Body of pancreas (tissue), 4 donors: Measurements from ENCODE around the gene KLKB1. TPM values are rescaled to one million over a fixed set of nuclear protein-coding genes. Genes with fewer than 3 reads are reported as not detected.
A peak's percentile ranks its signal among the peaks of the same experiment; 100 is the strongest.

Experiments
- ATAC-seq: fragments of 150-250 bp; one replicate; pipeline ENCODE4 v1.9.1; 2016
- DNase-seq, 4 donors: peaks; one replicate each; pipeline ENCODE4 v3.0.0-alpha.2; 2019
- H3K27ac ChIP-seq, 4 donors: fragments of 200-600 bp; sonication (generic); 1 replicate in 3 of 4; 2 replicates in 1 of 4; pipeline versions ENCODE4 v1.5.1 to v1.6.1; 2016 to 2019; ENCODE audit warnings: mild to moderate bottlenecking in 1 of 4, mixed read lengths in 1 of 4, moderate library complexity in 1 of 4
- H3K27me3 ChIP-seq, 2 donors: fragments of 200-600 bp; sonication (generic); one replicate each; pipeline ENCODE4 v1.6.0; 2016; ENCODE audit warnings: mild to moderate bottlenecking in 1 of 2
- H3K36me3 ChIP-seq, 2 donors: fragments of 200-600 bp; sonication (generic); replicated peaks in 1 of 2; 2 replicates each; pipeline ENCODE4 v1.5.1; 2016; ENCODE audit warnings: low read depth in 2 of 2; ENCODE audit not compliant: insufficient read depth in 1 of 2
- H3K4me1 ChIP-seq: fragments of 200-600 bp; sonication (generic); one replicate; pipeline ENCODE4 v1.6.0; 2016
- H3K4me3 ChIP-seq, 2 donors: fragments of 200-600 bp; sonication (generic); 1 replicate in 1 of 2; 2 replicates in 1 of 2; pipeline ENCODE4 v1.5.1; 2016 to 2019
- H3K9me3 ChIP-seq, 3 donors: fragments of 200-600 bp; sonication (generic); 1 replicate in 2 of 3; 2 replicates in 1 of 3; pipeline ENCODE4 v1.5.1; 2016
- POLR2A ChIP-seq, 3 donors: fragments of 450-650 bp; IDR thresholded peaks; one replicate each; pipeline ENCODE4 v1.6.1; 2016; ENCODE audit warnings: antibody characterized with exemption in 3 of 3, mild to moderate bottlenecking in 2 of 3
- WGBS, 2 donors: methylation state at CpG; one replicate each; pipeline ENCODE4 v1.1.5; 2017; 5-methylcytosine and 5-hydroxymethylcytosine counted together
- intact Hi-C: fragments of 100-400 bp; cut with DNase I; formaldehyde crosslinking; loops from one replicate; pipeline ENCODE4 v1.15.1; 2023
- total RNA-seq, 2 donors: library from RNA; depleted of rRNA; stranded (reverse); fragments of >200 nt; gene quantifications; one replicate each; pipeline ENCODE4 v1.1.0, GENCODE V29; 2016
- TF ChIP-seq, protein P1 (sequence below), 7 experiments: fragments of 450-650 bp in 4 of 7; fragments of 200-600 bp in 3 of 7; sonication (generic) in 3 of 7; IDR thresholded peaks; one replicate each; pipeline ENCODE4 v1.5.1; 2016 to 2019; ENCODE audit warnings: antibody characterized with exemption in 7 of 7

KLKB1 gene
- total RNA-seq, 2 donors from 2014 or later, result 2.6 to 3.1 TPM

DNA sequence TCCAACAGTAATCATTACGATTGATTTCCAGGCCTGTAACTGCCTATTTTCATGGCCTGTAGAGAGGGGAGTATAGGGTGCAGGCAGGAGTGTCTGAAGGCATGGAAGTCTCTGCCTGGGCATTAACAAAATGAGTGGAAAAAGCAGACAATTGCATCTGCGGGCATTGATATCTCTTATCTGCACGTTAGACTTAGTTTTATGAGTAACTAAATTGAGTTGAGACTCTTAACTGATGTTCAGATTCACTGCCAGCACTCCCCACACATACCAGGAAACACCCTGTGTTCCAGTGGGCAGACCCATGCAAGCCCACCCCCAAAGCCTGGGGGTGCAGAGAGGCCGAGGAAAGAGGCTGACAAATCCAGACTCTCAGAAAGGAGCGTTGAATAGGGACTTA, 72.0 kb downstream of the KLKB1 start:
- peak overlapping the region in 1 of 4 donors; percentile 52 for H3K27ac ChIP-seq
- no peak overlapping the region for H3K4me3 ChIP-seq
- TF ChIP-seq, protein P1, sequence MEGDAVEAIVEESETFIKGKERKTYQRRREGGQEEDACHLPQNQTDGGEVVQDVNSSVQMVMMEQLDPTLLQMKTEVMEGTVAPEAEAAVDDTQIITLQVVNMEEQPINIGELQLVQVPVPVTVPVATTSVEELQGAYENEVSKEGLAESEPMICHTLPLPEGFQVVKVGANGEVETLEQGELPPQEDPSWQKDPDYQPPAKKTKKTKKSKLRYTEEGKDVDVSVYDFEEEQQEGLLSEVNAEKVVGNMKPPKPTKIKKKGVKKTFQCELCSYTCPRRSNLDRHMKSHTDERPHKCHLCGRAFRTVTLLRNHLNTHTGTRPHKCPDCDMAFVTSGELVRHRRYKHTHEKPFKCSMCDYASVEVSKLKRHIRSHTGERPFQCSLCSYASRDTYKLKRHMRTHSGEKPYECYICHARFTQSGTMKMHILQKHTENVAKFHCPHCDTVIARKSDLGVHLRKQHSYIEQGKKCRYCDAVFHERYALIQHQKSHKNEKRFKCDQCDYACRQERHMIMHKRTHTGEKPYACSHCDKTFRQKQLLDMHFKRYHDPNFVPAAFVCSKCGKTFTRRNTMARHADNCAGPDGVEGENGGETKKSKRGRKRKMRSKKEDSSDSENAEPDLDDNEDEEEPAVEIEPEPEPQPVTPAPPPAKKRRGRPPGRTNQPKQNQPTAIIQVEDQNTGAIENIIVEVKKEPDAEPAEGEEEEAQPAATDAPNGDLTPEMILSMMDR (IDR thresholded peaks at IDR 0.05), result no peak
- TF ChIP-seq POLR2A (IDR thresholded peaks at IDR 0.05), result no peak
- ATAC-seq (no peak), DNase-seq (no peak)
- H3K36me3 ChIP-seq, result no peaks in the 10 kb centered on the region
- H3K9me3 ChIP-seq, result no peaks in the 10 kb centered on the region
- intact Hi-C loops, result loop anchor here (5.0 kb wide), 1 partner anchor 288 kb away; no protein-coding TSS in a partner anchor
- WGBS, 2 donors, result 37 to 41% methylated on average over 5 of the region's 5 CpGs
- no peaks in the 10 kb centered on the region for H3K27me3 ChIP-seq
- H3K4me1 ChIP-seq, result no peaks in the 10 kb centered on the region

DNA sequence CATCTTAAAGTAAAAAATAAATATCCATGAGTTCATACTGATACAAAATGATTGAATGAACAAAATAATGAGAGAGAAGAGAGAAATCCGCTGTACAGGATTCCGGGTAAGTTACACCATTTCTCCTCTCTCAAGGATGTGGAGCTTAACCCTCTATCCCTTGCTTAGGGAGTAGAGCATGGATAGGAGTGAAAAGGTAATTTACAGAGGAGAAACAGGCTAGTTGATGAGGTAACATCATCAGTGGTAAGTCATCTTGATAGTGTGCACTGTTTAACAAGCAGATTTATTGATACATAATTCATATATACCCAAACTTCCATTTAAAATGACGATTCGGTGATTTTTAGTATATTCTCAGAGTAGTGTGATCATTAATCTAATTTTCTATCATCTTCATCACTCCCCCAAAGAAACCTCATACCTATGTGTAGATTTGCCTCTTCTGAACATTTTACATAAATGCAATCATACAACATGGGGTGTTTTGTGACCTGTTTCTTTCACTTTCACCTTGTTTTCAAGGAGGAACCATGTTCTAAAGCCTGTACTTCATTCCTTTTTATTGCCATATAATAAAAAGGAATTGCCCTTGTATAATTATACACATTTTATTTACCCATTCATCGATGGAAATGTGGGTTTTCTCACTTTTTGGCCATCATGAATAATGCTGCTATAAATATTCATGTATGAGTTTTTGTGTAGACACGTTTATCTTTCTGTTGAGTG, 73.5 kb downstream of the KLKB1 start:
- no peak for DNase-seq
- ATAC-seq, result no peak

DNA sequence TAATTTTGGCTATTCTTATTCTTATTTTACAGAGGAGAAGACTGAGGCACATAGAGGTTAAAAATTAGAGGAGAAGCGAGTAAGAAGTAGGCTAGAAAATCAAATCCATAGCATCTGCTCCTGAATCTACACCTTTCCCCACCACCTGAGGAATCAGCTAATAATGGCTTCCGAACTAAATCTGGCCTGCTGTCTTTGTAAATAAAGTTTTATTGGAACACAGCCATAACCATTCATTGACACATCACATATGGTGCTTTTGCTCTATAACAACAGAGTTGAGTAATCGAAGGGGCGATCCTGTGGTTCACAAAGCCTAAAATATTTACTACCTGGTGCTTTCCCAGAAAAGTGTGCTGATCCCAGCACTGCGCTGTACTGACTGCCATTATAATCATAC, 76.9 kb downstream of the KLKB1 start:
- no peak overlapping the region for H3K4me3 ChIP-seq
- no peaks in the 10 kb centered on the region for H3K4me1 ChIP-seq
- H3K36me3 ChIP-seq, result no peaks in the 10 kb centered on the region
- DNase-seq (no peak), ATAC-seq (no peak)
- no peak overlapping the region for H3K27ac ChIP-seq
- H3K27me3 ChIP-seq, result no peaks in the 10 kb centered on the region
- no peak for TF ChIP-seq POLR2A (IDR thresholded peaks at IDR 0.05)
- TF ChIP-seq, protein P1 (IDR thresholded peaks at IDR 0.05), result no peak
- 92% methylated on average over 5 of the region's 5 CpGs for WGBS, 2 donors
- intact Hi-C loops, result no loop called here
- H3K9me3 ChIP-seq, result no peaks in the 10 kb centered on the region

More for the DNA sequence above, 73.5 kb downstream of the KLKB1 start:
- TF ChIP-seq, protein P1 (IDR thresholded peaks at IDR 0.05), result no peak
- TF ChIP-seq POLR2A (IDR thresholded peaks at IDR 0.05), result no peak
- H3K9me3 ChIP-seq, result no peaks in the 10 kb centered on the region
- H3K4me1 ChIP-seq, result no peaks in the 10 kb centered on the region
- intact Hi-C loops, result no loop called here
- no peak overlapping the region for H3K27ac ChIP-seq
- no peaks in the 10 kb centered on the region for H3K27me3 ChIP-seq
- 80 to 82% methylated on average over 6 of the region's 6 CpGs for WGBS, 2 donors
- no peaks in the 10 kb centered on the region for H3K36me3 ChIP-seq
- no peak overlapping the region for H3K4me3 ChIP-seq

GRCh38 chr4:186304866-186305505, 77.7 kb downstream of the KLKB1 start:
- no peak overlapping the region for H3K27ac ChIP-seq
- H3K4me1 ChIP-seq, result no peaks in the 10 kb centered on the region
- intact Hi-C loops, result no loop called here
- WGBS, 2 donors, result 69 to 79% methylated on average over 13 of the region's 13 CpGs
- ATAC-seq (no peak), DNase-seq (no peak)
- no peaks in the 10 kb centered on the region for H3K9me3 ChIP-seq
- H3K4me3 ChIP-seq, result no peak overlapping the region
- TF ChIP-seq, protein P1 (IDR thresholded peaks at IDR 0.05), result no peak
- no peak for TF ChIP-seq POLR2A (IDR thresholded peaks at IDR 0.05)
- H3K36me3 ChIP-seq, result no peaks in the 10 kb centered on the region
- no peaks in the 10 kb centered on the region for H3K27me3 ChIP-seq
